ENCODE results near the gene SNCB. TPM values are rescaled to one million over a fixed set of nuclear protein-coding genes. Genes with fewer than 3 reads are reported as not detected.

Gene SNCB
- total RNA-seq, 1 experiment from 2014 or later = 2.0 TPM

GRCh38 chr5:176644878-176645670 lies 14.7 kb upstream of the SNCB start:
- DNase-seq (ENCODE audit: low read depth) = no peak

- DNase-seq (ENCODE audit: low read depth) = no peak
Measured at GRCh38 chr5:176644294-176644693, 14.0 kb upstream of the SNCB start.

GRCh38 chr5:176643491-176644219 lies 13.3 kb upstream of the SNCB start:
- no peak for DNase-seq (ENCODE audit: low read depth)

- no peak for DNase-seq (ENCODE audit: low read depth)
Measured at GRCh38 chr5:176642675-176643490, 12.5 kb upstream of the SNCB start.

- DNase-seq (ENCODE audit: low read depth) = no peak
Measured at GRCh38 chr5:176640616-176641015, 10.3 kb upstream of the SNCB start.

- DNase-seq (ENCODE audit: low read depth) = peak; percentile 40
Measured at GRCh38 chr5:176639981-176640380, 9.6 kb upstream of the SNCB start.

GRCh38 chr5:176639208-176639607 lies 8.9 kb upstream of the SNCB start:
- no peak for DNase-seq (ENCODE audit: low read depth)

GRCh38 chr5:176638437-176638836 lies 8.1 kb upstream of the SNCB start:
- no peak for DNase-seq (ENCODE audit: low read depth)

GRCh38 chr5:176637556-176637955 lies 7.2 kb upstream of the SNCB start:
- no peak for DNase-seq (ENCODE audit: low read depth)

- no peak for DNase-seq (ENCODE audit: low read depth)
Measured at GRCh38 chr5:176636426-176636825, 6.1 kb upstream of the SNCB start.

GRCh38 chr5:176633598-176633997 lies 3.3 kb upstream of the SNCB start:
- DNase-seq (ENCODE audit: low read depth) = no peak

- DNase-seq (ENCODE audit: low read depth) = no peak
Measured at GRCh38 chr5:176632745-176633144, 2.4 kb upstream of the SNCB start.

GRCh38 chr5:176631383-176632200 lies 1.3 kb upstream of the SNCB start:
- no peak for DNase-seq (ENCODE audit: low read depth)

GRCh38 chr5:176630681-176631222 lies 418 bp upstream of the SNCB start:
- DNase-seq (ENCODE audit: low read depth) = no peak

- no peak for DNase-seq (ENCODE audit: low read depth)
Measured at GRCh38 chr5:176629317-176629852, 949 bp downstream of the SNCB start.

- DNase-seq (ENCODE audit: low read depth) = peak; percentile 44
Measured at GRCh38 chr5:176628406-176629228, 1.7 kb downstream of the SNCB start.

GRCh38 chr5:176627582-176627981 lies 2.8 kb downstream of the SNCB start:
- DNase-seq (ENCODE audit: low read depth) = no peak

GRCh38 chr5:176626876-176627236 lies 3.5 kb downstream of the SNCB start:
- DNase-seq (ENCODE audit: low read depth) = no peak

- no peak for DNase-seq (ENCODE audit: low read depth)
Measured at GRCh38 chr5:176625966-176626875, 4.1 kb downstream of the SNCB start.

Data from LHCN-M2 (cell line).